Measurements from ENCODE around the gene PRKN.

GRCh38 chr6:162525181-162525580 is 202.4 kb downstream of the PRKN start:
- TF ChIP-seq CTCF (IDR thresholded peaks at IDR 0.05) = no peak
- no peak for TF ChIP-seq POLR2A (IDR thresholded peaks at IDR 0.05)
